GM12872 (cell line): ENCODE results near the gene PSMB7.

ENCODE experiments used
- CTCF ChIP-seq: IDR thresholded peaks from 3 replicates; pipeline ENCODE4 v1.5.1; 2011; ENCODE audit warnings: low read depth, mild to moderate bottlenecking, low read length, moderate library complexity; ENCODE audit not compliant: insufficient read depth

Gene PSMB7

GRCh38 chr9:124392871-124393460, 22.3 kb downstream of the PSMB7 start:
- no peak for TF ChIP-seq CTCF

DNA sequence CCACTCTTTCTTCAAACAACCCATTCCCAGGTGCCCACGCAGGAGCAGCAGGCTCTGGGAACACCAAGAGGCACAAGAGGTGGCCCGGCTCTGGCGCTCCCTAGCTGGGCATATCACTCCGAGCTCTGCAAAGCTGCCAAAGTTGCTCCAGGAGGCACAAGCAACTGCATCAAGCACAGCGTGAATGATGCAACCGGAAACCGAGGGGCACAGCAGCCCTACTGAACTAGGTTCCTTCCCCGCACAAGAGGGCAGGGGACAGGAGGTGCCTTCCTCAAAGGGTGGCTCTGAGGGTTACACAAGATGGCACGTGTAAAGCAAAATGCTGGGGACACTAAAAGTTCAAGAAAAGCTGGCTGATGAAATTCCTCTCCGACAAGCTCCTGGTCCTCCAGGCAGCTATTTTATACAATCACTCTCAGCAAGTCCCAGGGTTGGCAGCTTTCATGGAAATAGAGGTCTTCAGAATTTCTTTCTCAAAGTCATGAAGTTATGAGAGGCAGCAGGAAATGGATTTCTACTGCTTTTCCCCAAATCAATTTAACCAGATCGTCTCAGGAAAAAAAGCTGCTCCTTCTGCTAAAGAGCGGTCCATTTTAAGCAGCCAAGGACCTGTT, 22.9 kb downstream of the PSMB7 start:
- no peak for TF ChIP-seq CTCF

- no peak for TF ChIP-seq CTCF
These were observed 24.2 kb downstream of the PSMB7 start for GRCh38 chr9:124390794-124391658.

DNA sequence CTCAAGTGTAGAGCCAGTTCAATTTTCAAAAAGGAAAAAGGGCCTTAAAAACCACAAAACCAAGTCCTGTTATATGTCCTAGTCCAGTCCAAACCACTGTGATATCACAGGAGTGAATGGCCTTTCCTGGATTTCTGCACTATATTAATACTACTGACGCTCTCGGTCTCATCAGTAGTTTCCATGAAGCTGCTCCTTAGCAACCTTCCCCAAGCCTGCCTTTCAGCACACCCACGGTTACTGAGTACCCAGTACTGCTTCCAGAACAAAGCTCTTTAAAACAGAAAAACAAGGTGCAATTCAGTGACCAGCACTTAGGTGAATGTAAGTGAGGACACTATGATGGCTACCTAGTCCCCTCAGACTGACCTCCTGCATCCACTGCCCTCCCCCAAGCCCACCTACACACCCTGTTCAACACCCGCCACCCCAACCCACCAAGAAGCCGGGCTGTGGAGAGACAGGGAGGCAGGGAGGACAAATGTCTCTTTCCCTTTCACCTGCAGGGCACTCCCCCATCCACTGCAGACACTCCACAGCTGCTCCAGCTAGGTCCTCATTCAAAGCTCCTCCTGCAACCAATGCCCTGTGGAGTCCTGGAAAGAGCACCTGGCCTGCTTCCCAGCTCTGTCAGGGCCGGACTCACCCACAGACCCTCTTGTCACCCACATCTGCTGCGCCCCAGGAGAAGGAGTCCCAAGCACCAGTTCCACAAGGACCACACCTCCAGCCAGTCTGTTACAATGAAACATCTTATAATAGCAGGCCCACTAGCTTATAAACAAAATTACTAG, 25.9 kb downstream of the PSMB7 start:
- no peak for TF ChIP-seq CTCF

DNA sequence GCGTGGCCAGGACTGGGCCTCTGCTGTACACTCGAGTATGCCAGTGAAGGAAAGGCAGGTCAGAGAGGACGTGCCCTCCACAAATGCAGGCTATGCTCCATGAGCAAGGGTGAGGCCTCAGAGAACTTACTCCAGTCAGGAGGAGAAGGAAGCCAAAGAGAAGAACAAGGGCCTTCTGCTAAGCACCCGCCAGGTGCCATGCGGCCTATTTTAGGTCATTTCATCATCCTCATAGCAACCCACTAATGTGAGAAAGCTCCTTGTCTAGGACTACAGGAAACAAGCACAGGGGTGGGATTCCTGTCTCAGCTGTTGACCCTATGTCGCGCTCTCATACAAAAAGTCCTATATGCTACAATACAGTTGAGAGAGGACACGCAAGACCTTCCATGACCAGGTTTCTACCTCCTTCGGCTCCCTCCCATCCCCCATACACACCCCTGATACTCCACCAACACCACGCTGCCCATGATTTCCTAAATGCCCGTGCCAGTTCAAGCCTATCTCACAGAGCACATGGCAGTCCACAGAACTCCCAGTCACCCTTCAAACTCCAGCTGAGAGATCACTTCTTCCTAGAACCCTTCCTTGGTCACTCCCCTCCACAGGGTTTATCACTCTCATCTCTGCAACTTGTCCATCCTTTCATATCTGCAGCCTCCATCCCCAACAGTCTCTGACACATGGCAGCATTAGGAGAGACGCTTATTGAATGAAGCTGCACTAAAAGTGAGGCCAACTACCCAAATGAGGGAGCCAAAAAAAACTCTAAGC, 26.8 kb downstream of the PSMB7 start:
- TF ChIP-seq CTCF: no peak

GRCh38 chr9:124386201-124386600, 29.0 kb downstream of the PSMB7 start:
- TF ChIP-seq CTCF: no peak

DNA sequence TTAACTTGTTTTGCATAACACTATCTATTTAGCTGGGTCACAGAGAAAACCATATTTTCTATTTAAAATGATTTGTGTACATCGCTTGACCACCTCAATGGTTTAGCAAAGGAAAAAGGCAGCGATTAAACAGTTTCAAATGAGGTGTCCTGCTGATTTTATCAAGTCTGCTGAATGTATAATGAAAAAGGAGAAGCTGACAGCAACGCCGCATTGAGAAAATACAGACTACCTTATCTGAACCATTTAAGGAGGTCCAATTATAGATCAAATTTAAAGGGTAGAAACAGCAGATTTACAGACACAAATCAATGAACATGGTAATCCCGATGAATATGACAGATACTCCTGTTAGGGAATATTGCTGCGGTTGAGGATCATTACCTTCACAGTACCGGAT, 29.6 kb downstream of the PSMB7 start:
- no peak for TF ChIP-seq CTCF
